SH-SY5Y (cell line): ENCODE data around the gene TENM4.

ENCODE experiments used
- GATA2 ChIP-seq: IDR thresholded peaks from 2 replicates; pipeline ENCODE4 v1.6.1; 2011; ENCODE audit warnings: mild to moderate bottlenecking, low read depth, low read length
- GATA3 ChIP-seq: IDR thresholded peaks from 2 replicates; pipeline ENCODE4 v1.6.1; 2011; ENCODE audit warnings: low read depth, mild to moderate bottlenecking, low read length, moderate library complexity

Gene TENM4

GRCh38 chr11:79157738-79158137 lies 283.1 kb downstream of the TENM4 start:
- no peak for TF ChIP-seq GATA3
- TF ChIP-seq GATA2: no peak

GRCh38 chr11:79156031-79156430 lies 284.8 kb downstream of the TENM4 start:
- no peak for TF ChIP-seq GATA3
- TF ChIP-seq GATA2: no peak

- TF ChIP-seq GATA3 (no peak), GATA2 (no peak)
Measured at GRCh38 chr11:79155237-79155636, 285.6 kb downstream of the TENM4 start.

GRCh38 chr11:79152511-79152910 lies 288.3 kb downstream of the TENM4 start:
- TF ChIP-seq GATA2: no peak
- no peak for TF ChIP-seq GATA3

- no peak for TF ChIP-seq GATA3
- no peak for TF ChIP-seq GATA2
Measured at GRCh38 chr11:79151396-79151795, 289.4 kb downstream of the TENM4 start.

GRCh38 chr11:79150966-79151365 lies 289.9 kb downstream of the TENM4 start:
- TF ChIP-seq GATA3: no peak
- TF ChIP-seq GATA2: no peak

- TF ChIP-seq GATA3 (no peak), GATA2 (no peak)
Measured at GRCh38 chr11:79150320-79150719, 290.5 kb downstream of the TENM4 start.

GRCh38 chr11:79147731-79148130 lies 293.1 kb downstream of the TENM4 start:
- TF ChIP-seq GATA3: no peak
- TF ChIP-seq GATA2: no peak

GRCh38 chr11:79147011-79147410 lies 293.8 kb downstream of the TENM4 start:
- no peak for TF ChIP-seq GATA2
- no peak for TF ChIP-seq GATA3

GRCh38 chr11:79139900-79140299 lies 300.9 kb downstream of the TENM4 start:
- TF ChIP-seq GATA3: no peak
- no peak for TF ChIP-seq GATA2

- TF ChIP-seq GATA2 (no peak), GATA3 (no peak)
Measured at GRCh38 chr11:79129702-79130101, 311.1 kb downstream of the TENM4 start.

- TF ChIP-seq GATA2: no peak
- TF ChIP-seq GATA3: no peak
Measured at GRCh38 chr11:79128291-79128690, 312.5 kb downstream of the TENM4 start.

GRCh38 chr11:79122759-79123158 lies 318.1 kb downstream of the TENM4 start:
- TF ChIP-seq GATA3 (no peak), GATA2 (no peak)

GRCh38 chr11:79121351-79121750 lies 319.5 kb downstream of the TENM4 start:
- TF ChIP-seq GATA3: no peak
- no peak for TF ChIP-seq GATA2

- TF ChIP-seq GATA3: peak; percentile 38; the same call in 1 of the 2 replicates
- peak; percentile 55; the same call in 1 of the 2 replicates for TF ChIP-seq GATA2
Measured at GRCh38 chr11:79119491-79120284, 321.1 kb downstream of the TENM4 start.

GRCh38 chr11:79117488-79117887 lies 323.3 kb downstream of the TENM4 start:
- TF ChIP-seq GATA2 (no peak), GATA3 (no peak)

GRCh38 chr11:79116600-79116999 lies 324.2 kb downstream of the TENM4 start:
- TF ChIP-seq GATA3: no peak
- TF ChIP-seq GATA2: no peak
